ENCODE results near the gene GADD45G. TPM values are rescaled to one million over a fixed set of nuclear protein-coding genes. Genes with fewer than 3 reads are reported as not detected.

The GADD45G gene
- polyA plus RNA-seq, 1 experiment, result 0.07 TPM

- Histone ChIP-seq H3K9me3 (ENCODE audit: control insufficient read depth, insufficient read depth, low read length) (no peaks in the 10 kb centered on the region), H3K27ac (ENCODE audit: low read depth, low read length) (no peak overlapping the region), H3K4me3 (ENCODE audit: low read depth, low read length) (no peak overlapping the region), H3K27me3 (ENCODE audit: control insufficient read depth, insufficient read depth, low read length) (peaks cover 10% of the 10 kb centered on the region)
- TF ChIP-seq CTCF (IDR thresholded peaks at IDR 0.05; ENCODE audit: low read depth, low read length), result no peak
- DNase-seq (ENCODE audit: low read depth, low spot score), result no peak
- ChIA-PET CTCF (no interaction called here), POLR2A (no interaction called here)
Measured at GRCh38 chr9:89641980-89642379, 37.2 kb downstream of the GADD45G start.

DNA sequence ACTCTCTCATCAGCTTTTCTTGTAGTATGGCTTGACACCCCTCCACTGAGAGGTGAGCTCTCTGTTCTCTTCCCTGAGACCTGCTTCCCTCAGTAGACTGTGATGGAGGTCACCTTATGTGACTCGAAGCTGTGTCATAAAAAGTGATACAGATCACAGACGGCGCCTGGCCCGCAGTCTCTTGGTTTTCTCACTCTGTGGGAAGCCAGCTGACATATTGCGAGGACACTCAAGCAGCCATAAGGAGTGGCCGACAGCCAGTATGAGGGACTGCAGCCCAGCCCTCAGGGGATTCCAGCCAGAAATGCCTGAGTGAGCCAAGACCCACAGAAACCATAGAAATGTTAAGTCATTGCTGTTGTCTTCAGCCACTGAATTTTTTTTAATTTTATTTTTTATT is 38.0 kb downstream of the GADD45G start:
- CTCF ChIA-PET, result no interaction called here

DNA sequence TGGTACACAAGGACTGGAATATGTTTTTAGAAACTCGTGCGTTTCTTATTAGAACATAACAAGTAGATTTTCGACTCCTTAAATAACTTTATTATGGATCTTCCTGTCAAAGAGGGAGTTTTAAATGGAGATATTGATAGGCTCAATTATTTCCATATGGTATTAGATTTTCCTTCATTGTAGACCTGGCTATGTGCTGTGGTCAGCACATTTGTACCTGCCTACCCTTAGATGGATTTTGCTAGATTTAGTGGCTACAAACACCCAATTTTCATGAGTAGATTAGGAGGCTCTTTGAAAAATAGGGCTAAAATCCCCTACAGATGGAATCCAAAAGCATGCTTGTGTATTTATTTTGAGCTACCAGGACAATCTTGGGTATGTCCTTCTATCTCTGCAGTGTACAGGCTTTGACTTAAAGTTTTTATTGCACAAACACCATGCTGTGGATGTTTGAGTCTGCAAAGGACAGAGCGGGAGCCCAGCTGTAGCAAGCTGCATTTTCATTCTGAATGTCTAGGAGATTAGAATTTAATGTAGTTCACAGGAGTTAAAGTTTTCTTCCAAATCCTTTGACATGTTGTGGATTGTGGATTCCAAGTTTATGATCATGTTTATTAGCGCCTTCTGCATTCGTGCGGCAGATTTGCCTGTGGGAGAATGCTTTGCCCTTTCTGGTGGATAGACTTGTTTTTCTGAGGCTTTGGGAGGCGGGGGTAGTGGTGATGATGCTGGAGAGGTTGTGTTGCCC is 41.6 kb downstream of the GADD45G start:
- DNase-seq (ENCODE audit: low read depth, low spot score), result no peak
- H3K27me3 ChIP-seq (ENCODE audit: control insufficient read depth, insufficient read depth, low read length), result peaks cover 2% of the 10 kb centered on the region
- no peak for TF ChIP-seq CTCF (IDR thresholded peaks at IDR 0.05; ENCODE audit: low read depth, low read length)
- no peak overlapping the region for H3K4me3 ChIP-seq (ENCODE audit: low read depth, low read length)
- H3K9me3 ChIP-seq (ENCODE audit: control insufficient read depth, insufficient read depth, low read length), result no peaks in the 10 kb centered on the region
- H3K27ac ChIP-seq (ENCODE audit: low read depth, low read length), result no peak overlapping the region
- ChIA-PET CTCF (no interaction called here), POLR2A (no interaction called here)

More for the DNA sequence above, 38.0 kb downstream of the GADD45G start:
- Histone ChIP-seq H3K27ac (ENCODE audit: low read depth, low read length) (no peak overlapping the region), H3K4me3 (ENCODE audit: low read depth, low read length) (no peak overlapping the region), H3K27me3 (ENCODE audit: control insufficient read depth, insufficient read depth, low read length) (peaks cover 10% of the 10 kb centered on the region), H3K9me3 (ENCODE audit: control insufficient read depth, insufficient read depth, low read length) (no peaks in the 10 kb centered on the region)
- TF ChIP-seq CTCF (IDR thresholded peaks at IDR 0.05; ENCODE audit: low read depth, low read length), result no peak
- POLR2A ChIA-PET, result no interaction called here
- no peak for DNase-seq (ENCODE audit: low read depth, low spot score)

GRCh38 chr9:89647366-89648128 is 42.7 kb downstream of the GADD45G start:
- no peak overlapping the region for H3K27ac ChIP-seq (ENCODE audit: low read depth, low read length)
- DNase-seq (ENCODE audit: low read depth, low spot score), result no peak
- CTCF ChIA-PET, result no interaction called here
- no peak overlapping the region for H3K4me3 ChIP-seq (ENCODE audit: low read depth, low read length)
- H3K27me3 ChIP-seq (ENCODE audit: control insufficient read depth, insufficient read depth, low read length), result peaks cover 2% of the 10 kb centered on the region
- POLR2A ChIA-PET, result no interaction called here
- no peaks in the 10 kb centered on the region for H3K9me3 ChIP-seq (ENCODE audit: control insufficient read depth, insufficient read depth, low read length)
- no peak for TF ChIP-seq CTCF (IDR thresholded peaks at IDR 0.05; ENCODE audit: low read depth, low read length)
